SK-N-MC (cell line): Measurements from ENCODE around the gene SORBS1.

Experiments used
- DNase-seq: peaks from one replicate; pipeline ENCODE4 v3.0.0-alpha.2; 2011; ENCODE audit warnings: low read depth, low spot score
- H3K27ac ChIP-seq: fragments of 200-600 bp; sonication (generic); 2 replicates; pipeline ENCODE4 v1.5.1; 2016; ENCODE audit warnings: mixed run types
- H3K36me3 ChIP-seq: fragments of 200-600 bp; sonication (generic); 2 replicates; pipeline ENCODE4 v1.6.1; 2017; ENCODE audit warnings: antibody characterized with exemption, low read length, mixed read lengths; ENCODE audit not compliant: insufficient read depth
- H3K4me3 ChIP-seq: fragments of 200-600 bp; sonication (generic); 2 replicates; pipeline ENCODE4 v1.5.1; 2016
- H3K9ac ChIP-seq: fragments of 200-600 bp; sonication (generic); 2 replicates; pipeline ENCODE4 v1.8.0; 2017; ENCODE audit warnings: mixed run types, mixed read lengths; ENCODE audit not compliant: insufficient read length
- H3K9me3 ChIP-seq: fragments of 200-600 bp; sonication (generic); 2 replicates; pipeline ENCODE4 v1.6.1; 2017; ENCODE audit warnings: low read depth, mild to moderate bottlenecking, antibody characterized with exemption, low read length, moderate library complexity, mixed read lengths
- EZH2 ChIP-seq: fragments of 200-600 bp; sonication (generic); IDR thresholded peaks from one replicate; pipeline ENCODE4 v1.6.1; 2017; ENCODE audit warnings: antibody characterized with exemption
- FOXP2 ChIP-seq: optimal IDR thresholded peaks from 2 replicates; pipeline ENCODE3; 2011; ENCODE audit warnings: mild to moderate bottlenecking, moderate library complexity; ENCODE audit not compliant: insufficient read depth; ENCODE audit errors: extremely low read length, control extremely low read depth
- POLR2AphosphoS5 ChIP-seq: IDR thresholded peaks from 2 replicates; pipeline ENCODE4 v1.6.1; 2012; ENCODE audit warnings: mild to moderate bottlenecking, low read depth, low read length, borderline replicate concordance

Gene SORBS1

DNA sequence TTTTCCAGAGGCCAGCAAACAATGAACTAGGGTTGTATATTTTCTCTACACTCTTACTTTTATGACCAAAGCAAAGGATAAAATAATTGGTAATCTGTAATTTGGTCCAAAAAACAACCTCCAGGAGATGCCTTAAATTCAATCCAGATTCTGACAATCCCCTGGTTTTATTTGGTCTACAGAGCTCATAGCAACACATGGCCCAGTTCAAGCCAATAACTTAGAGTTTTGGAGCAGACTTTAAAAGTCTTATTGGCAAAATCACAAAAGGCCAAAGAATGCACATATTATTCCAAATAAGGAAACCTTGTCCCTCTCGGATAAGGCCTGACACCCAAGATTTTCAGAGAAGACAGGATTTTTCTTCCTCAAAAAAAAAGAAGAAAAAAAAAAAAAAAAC is 51.9 kb downstream of the SORBS1 start:
- TF ChIP-seq FOXP2 = no peak
- no peak for TF ChIP-seq POLR2AphosphoS5
- no peak for TF ChIP-seq EZH2
- Histone ChIP-seq H3K27ac (no peak overlapping the region), H3K36me3 (no peaks in the 10 kb centered on the region), H3K9ac (no peak overlapping the region), H3K4me3 (no peak overlapping the region), H3K9me3 (no peaks in the 10 kb centered on the region)
- DNase-seq = no peak

- DNase-seq = no peak
- no peak for TF ChIP-seq EZH2
- no peak for TF ChIP-seq POLR2AphosphoS5
- no peak for TF ChIP-seq FOXP2
- Histone ChIP-seq H3K36me3 (no peaks in the 10 kb centered on the region), H3K4me3 (no peak overlapping the region), H3K9ac (no peak overlapping the region), H3K27ac (no peak overlapping the region), H3K9me3 (no peaks in the 10 kb centered on the region)
Measured at GRCh38 chr10:95508730-95509129, 52.4 kb downstream of the SORBS1 start.

GRCh38 chr10:95506056-95506737 is 55.0 kb downstream of the SORBS1 start:
- no peaks in the 10 kb centered on the region for H3K36me3 ChIP-seq
- H3K4me3 ChIP-seq = no peak overlapping the region
- TF ChIP-seq POLR2AphosphoS5 (no peak), FOXP2 (no peak), EZH2 (no peak)
- H3K9me3 ChIP-seq = no peaks in the 10 kb centered on the region
- DNase-seq = no peak
- H3K27ac ChIP-seq = no peak overlapping the region
- H3K9ac ChIP-seq = no peak overlapping the region

GRCh38 chr10:95505641-95506040 is 55.5 kb downstream of the SORBS1 start:
- no peaks in the 10 kb centered on the region for H3K9me3 ChIP-seq
- no peak overlapping the region for H3K4me3 ChIP-seq
- H3K36me3 ChIP-seq = no peaks in the 10 kb centered on the region
- no peak for TF ChIP-seq POLR2AphosphoS5
- no peak for TF ChIP-seq EZH2
- TF ChIP-seq FOXP2 = no peak
- H3K9ac ChIP-seq = no peak overlapping the region
- DNase-seq = no peak
- no peak overlapping the region for H3K27ac ChIP-seq

DNA sequence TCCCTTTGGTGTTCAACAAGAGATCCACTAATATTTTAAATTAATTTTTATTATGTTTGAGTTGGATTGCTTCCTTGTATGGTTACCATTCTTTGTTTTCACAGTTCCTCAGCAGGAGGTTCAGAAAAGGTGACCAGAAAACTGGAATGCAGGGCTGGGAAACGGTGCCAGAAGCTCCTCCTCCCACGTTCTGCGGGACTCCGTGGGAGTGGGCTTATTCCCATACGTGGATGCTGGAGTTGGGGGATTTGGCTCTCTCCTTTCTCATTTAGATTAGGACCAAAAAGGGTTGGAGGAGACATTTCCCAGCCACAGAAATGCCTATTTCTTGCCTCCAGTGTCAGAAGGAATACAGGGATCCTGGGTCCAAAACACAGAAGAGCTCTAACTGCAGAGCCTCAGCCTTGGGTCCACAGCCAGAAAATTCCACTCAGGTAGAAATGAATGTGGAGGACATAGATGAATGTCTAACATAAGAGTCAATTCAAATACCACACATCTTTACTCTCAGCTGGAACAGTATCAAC is 56.0 kb downstream of the SORBS1 start:
- no peak overlapping the region for H3K4me3 ChIP-seq
- no peaks in the 10 kb centered on the region for H3K36me3 ChIP-seq
- H3K27ac ChIP-seq = no peak overlapping the region
- H3K9me3 ChIP-seq = no peaks in the 10 kb centered on the region
- TF ChIP-seq POLR2AphosphoS5 (no peak), EZH2 (no peak), FOXP2 (no peak)
- no peak for DNase-seq
- no peak overlapping the region for H3K9ac ChIP-seq

GRCh38 chr10:95504246-95504691 is 56.9 kb downstream of the SORBS1 start:
- Histone ChIP-seq H3K36me3 (no peaks in the 10 kb centered on the region), H3K9me3 (no peaks in the 10 kb centered on the region), H3K4me3 (no peak overlapping the region), H3K27ac (no peak overlapping the region), H3K9ac (no peak overlapping the region)
- TF ChIP-seq FOXP2 = no peak
- TF ChIP-seq EZH2 = no peak
- no peak for TF ChIP-seq POLR2AphosphoS5
- no peak for DNase-seq

DNA sequence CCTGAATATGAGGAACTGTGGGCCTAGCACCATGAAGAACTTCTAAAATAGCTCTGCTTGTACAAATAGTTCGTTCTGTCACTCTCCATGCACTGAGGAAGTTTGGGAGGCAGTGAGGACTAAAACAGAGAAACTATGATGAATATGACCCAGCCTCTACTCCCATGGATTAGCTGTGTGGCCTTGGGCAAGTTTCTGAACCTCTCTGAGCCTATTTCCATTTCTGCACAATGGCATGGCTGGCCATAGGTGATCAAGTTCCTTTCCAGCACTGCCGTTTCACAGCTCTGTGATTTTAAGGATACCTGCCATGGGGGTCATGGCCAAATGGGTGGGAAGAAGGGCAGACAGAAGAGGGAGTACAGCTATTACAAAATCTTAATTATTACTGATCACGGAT is 57.6 kb downstream of the SORBS1 start:
- H3K4me3 ChIP-seq = no peak overlapping the region
- no peaks in the 10 kb centered on the region for H3K36me3 ChIP-seq
- no peak for DNase-seq
- no peak for TF ChIP-seq POLR2AphosphoS5
- no peak overlapping the region for H3K9ac ChIP-seq
- no peaks in the 10 kb centered on the region for H3K9me3 ChIP-seq
- no peak overlapping the region for H3K27ac ChIP-seq

DNA sequence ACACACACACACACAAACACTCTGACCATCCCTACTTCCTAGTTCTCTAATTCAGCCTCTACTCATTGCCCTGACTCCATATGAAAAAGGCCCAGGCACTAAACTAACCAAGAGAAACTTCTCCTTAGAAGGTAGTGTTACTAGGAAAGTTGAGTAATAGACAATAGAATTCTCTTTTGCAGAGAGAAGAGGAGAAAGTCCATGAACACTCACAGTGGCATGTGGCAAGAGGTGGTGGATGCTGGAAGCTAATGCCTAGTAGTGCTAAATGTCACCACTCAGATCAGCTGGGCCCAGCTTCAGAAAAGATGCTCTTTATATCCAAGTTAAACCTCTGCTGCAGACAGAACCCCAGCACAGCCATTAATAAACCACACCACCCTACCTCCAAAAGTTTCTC is 58.2 kb downstream of the SORBS1 start:
- H3K9ac ChIP-seq = no peak overlapping the region
- no peak for DNase-seq
- H3K9me3 ChIP-seq = no peaks in the 10 kb centered on the region
- H3K4me3 ChIP-seq = no peak overlapping the region
- no peak overlapping the region for H3K27ac ChIP-seq
- no peaks in the 10 kb centered on the region for H3K36me3 ChIP-seq
- TF ChIP-seq FOXP2 = no peak
- no peak for TF ChIP-seq POLR2AphosphoS5
- no peak for TF ChIP-seq EZH2

DNA sequence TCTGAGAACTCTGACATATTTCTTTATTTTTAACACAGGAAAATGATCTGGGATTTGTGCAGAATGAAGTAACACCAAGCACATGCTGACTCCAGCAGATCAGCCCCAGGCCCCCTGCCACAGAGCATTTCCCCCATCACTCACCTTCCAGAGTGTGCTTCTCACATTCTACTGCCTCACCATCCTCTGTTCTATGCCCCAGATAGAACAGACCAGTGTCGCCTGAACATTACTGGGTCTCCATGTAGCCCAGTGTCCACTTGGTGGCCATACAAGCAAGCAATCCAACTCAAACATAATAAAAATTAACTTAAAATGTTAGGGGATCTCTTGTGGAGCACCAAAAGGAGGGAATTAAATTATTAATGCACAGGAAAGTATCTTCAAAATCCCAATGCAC is 58.8 kb downstream of the SORBS1 start:
- no peak overlapping the region for H3K9ac ChIP-seq

More for the DNA sequence above, 58.8 kb downstream of the SORBS1 start:
- no peak overlapping the region for H3K4me3 ChIP-seq
- H3K36me3 ChIP-seq = no peaks in the 10 kb centered on the region
- no peak overlapping the region for H3K27ac ChIP-seq
- TF ChIP-seq EZH2 = no peak
- TF ChIP-seq FOXP2 = no peak
- TF ChIP-seq POLR2AphosphoS5 = no peak
- DNase-seq = no peak
- H3K9me3 ChIP-seq = no peaks in the 10 kb centered on the region
